22Rv1 (cell line): Measurements from ENCODE around the gene AHNAK.

Source experiments
- H3K27ac ChIP-seq: fragments of 450-650 bp; 2 replicates; pipeline ENCODE4 v1.5.1; 2017
- CTCF ChIP-seq: fragments of 450-650 bp; IDR thresholded peaks from 2 replicates; pipeline ENCODE4 v1.5.1; 2017; ENCODE audit warnings: mild to moderate bottlenecking
- ZFX ChIP-seq: fragments of 450-650 bp; IDR thresholded peaks from 2 replicates; pipeline ENCODE4 v1.6.1; 2017; ENCODE audit warnings: antibody characterized with exemption, borderline replicate concordance

Gene AHNAK

GRCh38 chr11:62567018-62567633 lies 20.5 kb upstream of the AHNAK start:
- peak overlapping the region; percentile 43; the same call in 1 of the 2 replicates for H3K27ac ChIP-seq
- TF ChIP-seq ZFX (no peak), CTCF (no peak)

- TF ChIP-seq ZFX (no peak), CTCF (no peak)
- peak overlapping the region; percentile 43; the same call in 1 of the 2 replicates for H3K27ac ChIP-seq
Measured at GRCh38 chr11:62566247-62566646, 19.6 kb upstream of the AHNAK start.

- H3K27ac ChIP-seq, result peak overlapping the region; percentile 43
- TF ChIP-seq ZFX, result no peak
- no peak for TF ChIP-seq CTCF
Measured at GRCh38 chr11:62565100-62565802, 18.6 kb upstream of the AHNAK start.

GRCh38 chr11:62561677-62562230 lies 15.1 kb upstream of the AHNAK start:
- H3K27ac ChIP-seq, result peak overlapping the region; percentile 79; the same call in 1 of the 2 replicates

- H3K27ac ChIP-seq, result peak overlapping the region; percentile 79
- no peak for TF ChIP-seq ZFX
- TF ChIP-seq CTCF, result peak; percentile 82
Measured at GRCh38 chr11:62560566-62561103, 14.0 kb upstream of the AHNAK start.

GRCh38 chr11:62559626-62560025 lies 13.0 kb upstream of the AHNAK start:
- peak overlapping the region; percentile 79 for H3K27ac ChIP-seq

GRCh38 chr11:62559204-62559603 lies 12.6 kb upstream of the AHNAK start:
- H3K27ac ChIP-seq, result peak overlapping the region; percentile 79; the same call in 1 of the 2 replicates
- TF ChIP-seq CTCF, result no peak
- TF ChIP-seq ZFX, result no peak

GRCh38 chr11:62558669-62559068 lies 12.1 kb upstream of the AHNAK start:
- TF ChIP-seq CTCF (no peak), ZFX (no peak)
- peak overlapping the region; percentile 79 for H3K27ac ChIP-seq
